GM18499 (cell line): ENCODE data around the gene EME2.
"Not testable (repeated sequence)": the region's sequence is repeated elsewhere in the genome, so short reads cannot be mapped to it uniquely, and the experiment has no call there.

Source experiments
- ATAC-seq: cut with Tn5 transposase; IDR thresholded peaks from one replicate; pipeline ENCODE4 v1.9.1; 2021; ENCODE audit warnings: moderate number of reproducible peaks; ENCODE audit not compliant: insufficient read depth, unreplicated experiment

EME2 gene

GRCh38 chr16:1772362-1772907 is at the start of gene EME2:
Gene EME2 (plus strand): TSS chr16:1772810. CDS start chr16:1773228, 418 bp downstream.
- no peak for ATAC-seq

- ATAC-seq: no peak
Observed at GRCh38 chr16:1723450-1724147, 49.0 kb upstream of the EME2 start.

GRCh38 chr16:1724491-1724890 is 48.1 kb upstream of the EME2 start:
- ATAC-seq: no peak

GRCh38 chr16:1726661-1727502 is 45.7 kb upstream of the EME2 start:
- ATAC-seq: no peak

GRCh38 chr16:1727651-1728624 is 44.7 kb upstream of the EME2 start:
- no peak for ATAC-seq

GRCh38 chr16:1729026-1729425 is 43.6 kb upstream of the EME2 start:
- no peak for ATAC-seq

GRCh38 chr16:1729445-1729844 is 43.2 kb upstream of the EME2 start:
- no peak for ATAC-seq

GRCh38 chr16:1731073-1731472 is 41.5 kb upstream of the EME2 start:
- ATAC-seq: no peak

GRCh38 chr16:1731603-1732002 is 41.0 kb upstream of the EME2 start:
- no peak for ATAC-seq

- ATAC-seq: no peak
Observed at GRCh38 chr16:1732071-1732470, 40.5 kb upstream of the EME2 start.

- ATAC-seq: not testable (repeated sequence)
Observed at GRCh38 chr16:1732551-1732987, 40.0 kb upstream of the EME2 start.

GRCh38 chr16:1734123-1734522 is 38.5 kb upstream of the EME2 start:
- ATAC-seq: no peak

- ATAC-seq: no peak
Observed at GRCh38 chr16:1734816-1735215, 37.8 kb upstream of the EME2 start.

GRCh38 chr16:1740234-1740633 is 32.4 kb upstream of the EME2 start:
- no peak for ATAC-seq

- ATAC-seq: no peak
Observed at GRCh38 chr16:1740781-1741490, 31.7 kb upstream of the EME2 start.

GRCh38 chr16:1741553-1742165 is 31.0 kb upstream of the EME2 start:
- ATAC-seq: no peak

- no peak for ATAC-seq
Observed at GRCh38 chr16:1743376-1744337, 29.0 kb upstream of the EME2 start.

GRCh38 chr16:1744338-1744840 is 28.2 kb upstream of the EME2 start:
- ATAC-seq: no peak
